Osteocyte (in vitro differentiated cells): ENCODE results near the gene GRIK5. TPM values are rescaled to one million over a fixed set of nuclear protein-coding genes. Genes with fewer than 3 reads are reported as not detected.

Source experiments
- DNase-seq: peaks from one replicate; pipeline ENCODE4 v3.0.0; 2021; ENCODE audit warnings: mixed read lengths; ENCODE audit not compliant: unreplicated experiment; ENCODE audit errors: extremely low spot score
- H3K27ac Mint-ChIP-seq: one replicate; pipeline ENCODE4 v1.8.0; 2021; ENCODE audit warnings: mild to moderate bottlenecking, mixed read lengths; ENCODE audit not compliant: unreplicated experiment
- H3K27me3 Mint-ChIP-seq: one replicate; pipeline ENCODE4 v1.8.0; 2021; ENCODE audit warnings: mixed read lengths; ENCODE audit not compliant: unreplicated experiment
- H3K36me3 Mint-ChIP-seq: one replicate; pipeline ENCODE4 v1.8.0; 2021; ENCODE audit warnings: mixed read lengths; ENCODE audit not compliant: unreplicated experiment
- H3K4me1 Mint-ChIP-seq: one replicate; pipeline ENCODE4 v1.8.0; 2021; ENCODE audit warnings: mixed read lengths; ENCODE audit not compliant: unreplicated experiment
- H3K4me3 Mint-ChIP-seq: one replicate; pipeline ENCODE4 v1.8.0; 2021; ENCODE audit warnings: mild to moderate bottlenecking, moderate library complexity, mixed read lengths; ENCODE audit not compliant: unreplicated experiment
- H3K9me3 Mint-ChIP-seq: one replicate; pipeline ENCODE4 v1.8.0; 2021; ENCODE audit warnings: mixed read lengths; ENCODE audit not compliant: unreplicated experiment
- total RNA-seq: library from RNA; stranded (reverse); gene quantifications from 2 replicates; pipeline ENCODE4 v1.2.1, GENCODE V29; 2021
- TF ChIP-seq, protein P1 (sequence below): fragments of 200-600 bp; sonication (generic); IDR thresholded peaks from 2 replicates; pipeline ENCODE4 v1.5.0; 2021; ENCODE audit warnings: antibody characterized with exemption, mild to moderate bottlenecking, moderate library complexity

GRIK5 gene
- total RNA-seq, 1 donor from 2014 or later = 0.38 TPM

DNA sequence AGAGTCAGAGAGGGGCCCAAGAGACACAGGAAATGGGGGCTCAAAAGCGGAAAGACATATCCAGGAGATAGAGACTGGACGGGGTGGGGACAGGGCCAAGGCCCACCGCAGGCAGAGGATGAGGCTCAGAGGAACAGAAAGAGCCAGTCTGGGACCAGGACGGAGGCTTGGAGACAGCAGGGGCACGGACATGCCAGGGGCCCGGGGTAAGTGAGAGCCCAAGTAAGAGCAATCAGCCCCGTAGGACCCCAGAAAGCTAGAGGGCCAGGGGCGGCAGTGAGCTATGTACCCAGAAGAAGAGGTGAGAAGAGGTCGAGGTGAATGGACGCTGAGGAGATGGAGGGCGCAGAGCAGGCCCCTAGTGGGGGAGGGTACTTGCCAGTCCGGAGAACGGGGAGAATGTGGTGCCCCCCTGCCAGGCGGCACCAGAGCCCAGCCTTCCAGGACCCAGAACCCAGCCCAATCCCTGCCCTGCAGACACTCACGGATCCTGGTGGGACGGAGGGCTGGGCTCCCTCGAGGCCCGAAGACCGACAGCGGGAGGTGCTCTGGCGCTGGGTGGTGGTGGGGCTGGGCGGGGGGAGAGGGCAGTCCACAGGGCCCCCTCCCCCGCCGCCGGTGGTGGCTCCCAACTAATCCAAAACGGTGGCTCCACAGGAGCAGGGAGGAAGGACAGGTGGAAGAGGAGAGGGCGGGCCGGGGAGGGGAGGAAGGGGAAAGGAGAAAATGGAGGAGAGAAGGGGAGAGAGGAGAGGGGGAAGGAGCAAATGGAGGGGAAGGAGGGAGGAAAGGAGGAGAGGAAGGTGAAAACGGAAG lies 1.0 kb downstream of the GRIK5 start:
- DNase-seq = no peak
- Mint-ChIP-seq H3K4me3 (no peak overlapping the region), H3K36me3 (no peaks in the 10 kb centered on the region), H3K27me3 (peaks cover 7% of the 10 kb centered on the region), H3K4me1 (no peaks in the 10 kb centered on the region), H3K9me3 (no peaks in the 10 kb centered on the region), H3K27ac (no peak overlapping the region)
- TF ChIP-seq, protein P1, sequence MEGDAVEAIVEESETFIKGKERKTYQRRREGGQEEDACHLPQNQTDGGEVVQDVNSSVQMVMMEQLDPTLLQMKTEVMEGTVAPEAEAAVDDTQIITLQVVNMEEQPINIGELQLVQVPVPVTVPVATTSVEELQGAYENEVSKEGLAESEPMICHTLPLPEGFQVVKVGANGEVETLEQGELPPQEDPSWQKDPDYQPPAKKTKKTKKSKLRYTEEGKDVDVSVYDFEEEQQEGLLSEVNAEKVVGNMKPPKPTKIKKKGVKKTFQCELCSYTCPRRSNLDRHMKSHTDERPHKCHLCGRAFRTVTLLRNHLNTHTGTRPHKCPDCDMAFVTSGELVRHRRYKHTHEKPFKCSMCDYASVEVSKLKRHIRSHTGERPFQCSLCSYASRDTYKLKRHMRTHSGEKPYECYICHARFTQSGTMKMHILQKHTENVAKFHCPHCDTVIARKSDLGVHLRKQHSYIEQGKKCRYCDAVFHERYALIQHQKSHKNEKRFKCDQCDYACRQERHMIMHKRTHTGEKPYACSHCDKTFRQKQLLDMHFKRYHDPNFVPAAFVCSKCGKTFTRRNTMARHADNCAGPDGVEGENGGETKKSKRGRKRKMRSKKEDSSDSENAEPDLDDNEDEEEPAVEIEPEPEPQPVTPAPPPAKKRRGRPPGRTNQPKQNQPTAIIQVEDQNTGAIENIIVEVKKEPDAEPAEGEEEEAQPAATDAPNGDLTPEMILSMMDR = no peak

DNA sequence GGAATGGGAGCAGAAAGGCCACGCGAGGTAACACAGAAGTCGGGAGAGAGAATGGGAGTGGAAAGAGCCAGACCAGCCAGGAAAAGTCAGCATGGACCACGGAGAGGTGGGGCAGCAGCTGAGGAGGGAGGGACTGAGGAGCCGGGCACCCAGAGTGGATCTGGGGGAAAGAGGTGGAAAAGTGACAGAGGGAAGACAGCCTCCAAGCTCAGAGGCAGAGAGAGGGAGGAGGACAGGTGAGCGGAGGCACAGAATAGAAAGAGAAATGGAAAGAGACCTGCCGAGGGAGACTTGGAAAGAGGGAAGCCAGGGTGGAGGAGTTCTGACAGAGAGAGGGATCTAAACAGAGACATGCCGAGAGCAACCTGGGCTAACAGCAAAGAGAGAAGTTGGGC lies 1.6 kb downstream of the GRIK5 start:
- no peak overlapping the region for H3K27ac Mint-ChIP-seq
- no peak overlapping the region for H3K4me3 Mint-ChIP-seq
- no peaks in the 10 kb centered on the region for H3K9me3 Mint-ChIP-seq
- peaks cover 9% of the 10 kb centered on the region for H3K27me3 Mint-ChIP-seq
- no peaks in the 10 kb centered on the region for H3K4me1 Mint-ChIP-seq
- TF ChIP-seq, protein P1 = no peak
- no peaks in the 10 kb centered on the region for H3K36me3 Mint-ChIP-seq
- DNase-seq = no peak

DNA sequence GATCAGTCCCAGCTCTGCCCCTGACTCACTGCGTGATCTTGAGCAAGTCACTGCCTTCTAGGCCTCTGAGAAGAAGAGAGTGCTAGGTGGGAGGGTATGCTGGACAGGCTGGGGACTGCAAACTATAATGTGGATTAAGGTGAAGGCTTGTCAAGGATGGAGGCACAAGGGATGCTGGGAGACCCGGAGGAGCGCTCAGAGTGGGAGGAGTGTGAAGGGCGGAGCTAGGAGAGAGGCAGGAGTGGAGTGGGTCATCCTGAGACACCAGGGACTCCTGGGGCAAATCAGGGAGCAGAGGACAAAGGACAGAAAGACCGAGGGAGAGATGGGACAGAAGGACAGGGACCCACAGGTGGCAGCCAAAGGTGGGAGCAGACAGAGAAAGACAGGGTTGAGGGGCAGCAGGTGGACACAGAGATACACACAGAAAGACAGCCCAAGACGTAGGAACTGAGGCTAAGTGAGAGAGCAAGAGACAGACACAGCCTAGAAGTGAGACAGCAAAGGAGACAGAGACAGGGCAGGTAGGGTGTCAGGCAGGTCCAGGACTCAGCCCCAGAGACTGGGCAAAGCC lies 2.6 kb downstream of the GRIK5 start:
- Mint-ChIP-seq H3K9me3 (no peaks in the 10 kb centered on the region), H3K36me3 (no peaks in the 10 kb centered on the region), H3K27me3 (peaks cover 16% of the 10 kb centered on the region), H3K27ac (no peak overlapping the region), H3K4me1 (no peaks in the 10 kb centered on the region), H3K4me3 (no peak overlapping the region)
- DNase-seq = no peak
- TF ChIP-seq, protein P1 = no peak

DNA sequence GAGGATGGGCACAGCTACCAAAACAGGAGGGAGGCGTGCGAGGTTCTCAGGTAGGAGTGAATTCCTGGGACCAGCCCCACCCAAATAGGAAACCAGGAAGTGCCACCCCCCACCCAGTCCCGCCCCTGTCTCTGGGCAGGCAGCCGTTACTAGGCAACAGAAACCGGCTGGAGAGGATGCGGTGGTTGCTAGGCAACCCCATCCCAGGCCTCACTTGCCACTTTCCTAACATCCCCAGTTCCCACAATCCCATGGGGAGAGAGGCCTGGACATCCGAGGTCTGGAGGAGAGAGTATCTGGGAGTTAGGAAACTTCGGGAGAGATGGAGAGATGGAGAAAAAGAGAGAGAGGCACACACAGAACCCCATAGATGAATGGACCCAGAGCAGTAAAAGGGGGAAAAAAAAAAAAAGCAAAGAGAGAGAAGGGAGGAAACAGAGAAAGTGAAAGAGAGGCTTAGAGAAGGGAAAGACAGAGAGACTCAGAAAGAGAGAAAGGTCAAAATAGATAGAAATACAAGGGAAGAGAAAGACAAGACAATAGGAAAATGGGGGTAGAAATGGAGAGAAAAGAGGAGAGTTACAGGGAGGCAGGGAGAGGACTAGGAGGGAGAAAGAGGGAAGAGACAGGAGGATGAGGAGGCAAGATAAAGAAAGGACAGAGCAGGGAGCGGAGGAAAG lies 3.8 kb downstream of the GRIK5 start:
- TF ChIP-seq, protein P1 = no peak
- Mint-ChIP-seq H3K27ac (no peak overlapping the region), H3K4me3 (no peak overlapping the region), H3K9me3 (no peaks in the 10 kb centered on the region), H3K36me3 (no peaks in the 10 kb centered on the region), H3K4me1 (no peaks in the 10 kb centered on the region), H3K27me3 (peaks cover 16% of the 10 kb centered on the region)
- no peak for DNase-seq

DNA sequence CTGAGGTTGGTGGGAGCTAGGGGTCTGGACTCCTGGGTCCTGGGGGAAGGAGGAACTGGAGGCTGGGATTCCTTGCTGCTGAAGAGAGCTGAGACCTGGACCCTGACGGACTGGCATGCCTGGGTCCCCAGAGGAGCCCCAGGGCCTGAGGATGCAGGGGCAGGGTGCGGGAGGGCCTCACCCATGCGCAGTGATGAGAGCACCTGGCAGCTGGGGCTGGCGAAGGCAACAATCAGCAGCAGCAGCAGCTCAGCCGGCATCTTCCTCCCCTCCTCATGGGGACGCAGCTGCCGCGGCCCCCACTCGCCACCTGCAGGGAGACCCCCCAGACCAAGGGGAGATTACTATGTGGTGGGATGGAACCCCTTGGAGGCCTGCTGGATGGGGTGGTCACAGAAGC lies 4.5 kb downstream of the GRIK5 start:
- no peaks in the 10 kb centered on the region for H3K36me3 Mint-ChIP-seq
- peaks cover 16% of the 10 kb centered on the region for H3K27me3 Mint-ChIP-seq
- DNase-seq = no peak
- no peaks in the 10 kb centered on the region for H3K9me3 Mint-ChIP-seq
- TF ChIP-seq, protein P1 = no peak
- H3K27ac Mint-ChIP-seq = no peak overlapping the region
- no peak overlapping the region for H3K4me3 Mint-ChIP-seq
- H3K4me1 Mint-ChIP-seq = no peaks in the 10 kb centered on the region
